GM23338 (cell line): Measurements from ENCODE around the gene PNPLA7.

Source experiments
- CREB1 ChIP-seq: fragments of 250-450 bp; sonication (Bioruptor Pico); IDR thresholded peaks from 2 replicates; pipeline ENCODE4 v1.5.0; 2020; ENCODE audit warnings: low read depth, mild to moderate bottlenecking, moderate library complexity
- CTCF ChIP-seq, 2 experiments: fragments of 200-600 bp in 1 of 2; sonication (generic) in 1 of 2; conservative IDR thresholded peaks; 2 replicates each; pipeline versions ENCODE4 v1.5.1 to v1.6.1; 2016 to 2017; ENCODE audit warnings: antibody characterized with exemption in 2 of 2, low read depth in 2 of 2, mild to moderate bottlenecking in 2 of 2, moderate library complexity in 1 of 2
- ETS1 ChIP-seq: IDR thresholded peaks from 2 replicates; pipeline ENCODE4 v1.6.1; 2016; ENCODE audit warnings: antibody characterized with exemption
- EZH2 ChIP-seq: fragments of 200-600 bp; sonication (generic); IDR thresholded peaks from one replicate; pipeline ENCODE4 v1.8.0; 2017; ENCODE audit warnings: antibody characterized with exemption, mild to moderate bottlenecking, low read depth; ENCODE audit not compliant: unreplicated experiment
- JUNB ChIP-seq: IDR thresholded peaks from one replicate; pipeline ENCODE4 v1.6.1; 2016; ENCODE audit warnings: antibody characterized with exemption; ENCODE audit not compliant: unreplicated experiment
- POLR2AphosphoS5 ChIP-seq: IDR thresholded peaks from 2 replicates; pipeline ENCODE4 v1.6.1; 2016; ENCODE audit warnings: antibody characterized with exemption, low read depth
- REST ChIP-seq: IDR thresholded peaks from one replicate; pipeline ENCODE4 v1.6.1; 2018; ENCODE audit warnings: antibody characterized with exemption; ENCODE audit not compliant: unreplicated experiment
- ZNF331 ChIP-seq: fragments of 250-450 bp; sonication (Bioruptor Pico); IDR thresholded peaks from 2 replicates; pipeline ENCODE4 v1.5.0; 2020; ENCODE audit warnings: low read depth, mild to moderate bottlenecking, moderate library complexity

GRCh38 chr9:137477778-137478612, 72.2 kb downstream of the PNPLA7 start:
- TF ChIP-seq EZH2 (no peak), CTCF (conservative IDR thresholded peaks at IDR 0.05; ENCODE audit: low read depth in 2 of 2) (no peak), REST (no peak), POLR2AphosphoS5 (no peak), ZNF331 (no peak), JUNB (no peak), CREB1 (no peak), ETS1 (no peak)
